Common myeloid progenitor, CD34-positive (primary cell): ENCODE results near the gene GNAZ.

Experiments used
- CTCF ChIA-PET: fragments of 350-600 bp; sonication (Branson Sonifier 250); formaldehyde crosslinking; loops from one replicate; lab custom pipeline; 2021; ENCODE audit warnings: antibody characterized with exemption; lab: Charles Lee
- POLR2A ChIA-PET: fragments of 350-600 bp; sonication (Branson Sonifier 250); formaldehyde crosslinking; loops from one replicate; lab custom pipeline; 2021; ENCODE audit warnings: antibody characterized with exemption; lab: Charles Lee
- DNase-seq, 3 donors: peaks; one replicate each; pipeline versions ENCODE4 v3.0.0 to v3.0.0-alpha.2; 2013
- H3K27ac ChIP-seq, 2 experiments: 1 replicate in 1 of 2; 2 replicates in 1 of 2; pipeline ENCODE4 v1.7.0; 2013; ENCODE audit warnings: inconsistent platforms in 2 of 2, low read length in 2 of 2, mild to moderate bottlenecking in 2 of 2, low read depth in 1 of 2, moderate library complexity in 1 of 2; ENCODE audit not compliant: severe bottlenecking in 2 of 2, insufficient read depth in 1 of 2, poor library complexity in 1 of 2
- H3K27me3 ChIP-seq, 5 experiments: replicated peaks in 2 of 5; 1 replicate in 3 of 5; 2 replicates in 2 of 5; pipeline versions ENCODE4 v1.6.1 to v1.7.0; 2013; ENCODE audit warnings: low read length in 4 of 5, mild to moderate bottlenecking in 2 of 5, moderate library complexity in 2 of 5, inconsistent platforms in 1 of 5; ENCODE audit not compliant: insufficient read depth in 5 of 5, control insufficient read depth in 4 of 5
- H3K36me3 ChIP-seq, 4 experiments: 1 replicate in 2 of 4; 2 replicates in 2 of 4; pipeline versions ENCODE4 v1.6.1 to v1.7.0; 2013; ENCODE audit warnings: low read length in 3 of 4, control low read depth in 1 of 4, mild to moderate bottlenecking in 1 of 4; ENCODE audit not compliant: control insufficient read depth in 4 of 4, insufficient read depth in 4 of 4
- H3K4me1 ChIP-seq, 4 experiments: 1 replicate in 3 of 4; 2 replicates in 1 of 4; pipeline versions ENCODE4 v1.6.1 to v1.7.1; 2013; ENCODE audit warnings: low read length in 3 of 4, mild to moderate bottlenecking in 3 of 4, control low read depth in 1 of 4, inconsistent platforms in 1 of 4, moderate library complexity in 1 of 4; ENCODE audit not compliant: control insufficient read depth in 4 of 4, insufficient read depth in 4 of 4; ENCODE audit errors: control extremely low read depth in 1 of 4
- H3K4me3 ChIP-seq, 7 experiments: 1 replicate in 4 of 7; 2 replicates in 3 of 7; pipeline versions ENCODE4 v1.5.1 to v1.7.0; 2013; ENCODE audit warnings: mild to moderate bottlenecking in 7 of 7, low read length in 6 of 7, moderate library complexity in 6 of 7, inconsistent platforms in 2 of 7, low read depth in 2 of 7, control low read depth in 1 of 7; ENCODE audit not compliant: insufficient read depth in 4 of 7, control insufficient read depth in 1 of 7; ENCODE audit errors: extremely low read depth in 1 of 7
- H3K9me3 ChIP-seq, 5 experiments: 1 replicate in 4 of 5; 2 replicates in 1 of 5; pipeline versions ENCODE4 v1.6.1 to v1.7.1; 2013; ENCODE audit warnings: low read length in 4 of 5, mild to moderate bottlenecking in 2 of 5, inconsistent platforms in 1 of 5, low read depth in 1 of 5, moderate library complexity in 1 of 5; ENCODE audit not compliant: control insufficient read depth in 4 of 5, insufficient read depth in 2 of 5; ENCODE audit errors: control extremely low read depth in 1 of 5
- WGBS: methylation state at CpG from one replicate; pipeline ENCODE4 v1.1.5; 2013; ENCODE audit not compliant: insufficient coverage; 5-methylcytosine and 5-hydroxymethylcytosine counted together

The GNAZ gene

DNA sequence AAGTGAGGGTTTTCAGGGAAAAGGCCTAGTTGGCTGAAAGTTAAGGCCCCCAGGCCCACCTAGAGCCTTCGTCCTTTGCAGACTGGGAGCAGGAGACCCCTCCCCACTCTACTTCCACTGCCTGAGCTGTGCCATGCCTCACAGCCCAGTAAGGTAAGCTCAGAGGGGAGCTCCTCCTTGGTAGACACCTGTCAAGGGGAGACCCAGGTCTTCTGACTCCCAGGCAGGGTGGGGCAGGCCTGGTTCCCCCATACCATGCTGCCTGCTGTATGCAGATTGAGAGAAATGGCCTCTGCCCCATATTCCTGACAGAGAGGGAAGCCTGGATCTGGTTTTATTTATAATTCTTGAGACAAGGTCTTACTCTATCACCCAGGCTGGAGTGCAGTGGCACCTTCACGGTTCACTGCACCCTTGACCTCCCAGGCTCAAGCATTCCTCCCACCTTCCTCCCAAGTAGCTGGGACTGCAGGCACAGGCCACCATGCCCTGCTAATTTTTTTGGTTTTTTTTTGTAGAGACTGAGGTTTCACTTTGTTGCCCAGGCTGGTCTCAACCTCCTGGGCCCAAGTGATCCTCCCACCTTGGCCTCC is 75.7 kb downstream of the GNAZ start:
- no peak for DNase-seq
- 96% methylated on average over 2 of the region's 2 CpGs for WGBS
- no peak overlapping the region for H3K27ac ChIP-seq
- H3K27me3 ChIP-seq = peaks cover 0 to 2% (median 0%) of the 10 kb centered on the region in 5 experiments
- no peaks in the 10 kb centered on the region for H3K36me3 ChIP-seq
- ChIA-PET POLR2A (interaction anchor here (0.7 kb wide), 1 partner anchor 96 kb away, joined by 3 read pairs; no protein-coding TSS in a partner anchor), CTCF (interaction anchor here (1.5 to 2.8 kb wide), 3 partner anchors 11 to 188 kb away, joined by 4 to 17 read pairs (median 4); no protein-coding TSS in a partner anchor)
- peaks cover 4 to 28% (median 23%) of the 10 kb centered on the region in 4 experiments for H3K4me1 ChIP-seq
- H3K9me3 ChIP-seq = no peaks in the 10 kb centered on the region
- peak overlapping the region in 3 of 7 experiments; percentile 49 to 68 (median 57) for H3K4me3 ChIP-seq

DNA sequence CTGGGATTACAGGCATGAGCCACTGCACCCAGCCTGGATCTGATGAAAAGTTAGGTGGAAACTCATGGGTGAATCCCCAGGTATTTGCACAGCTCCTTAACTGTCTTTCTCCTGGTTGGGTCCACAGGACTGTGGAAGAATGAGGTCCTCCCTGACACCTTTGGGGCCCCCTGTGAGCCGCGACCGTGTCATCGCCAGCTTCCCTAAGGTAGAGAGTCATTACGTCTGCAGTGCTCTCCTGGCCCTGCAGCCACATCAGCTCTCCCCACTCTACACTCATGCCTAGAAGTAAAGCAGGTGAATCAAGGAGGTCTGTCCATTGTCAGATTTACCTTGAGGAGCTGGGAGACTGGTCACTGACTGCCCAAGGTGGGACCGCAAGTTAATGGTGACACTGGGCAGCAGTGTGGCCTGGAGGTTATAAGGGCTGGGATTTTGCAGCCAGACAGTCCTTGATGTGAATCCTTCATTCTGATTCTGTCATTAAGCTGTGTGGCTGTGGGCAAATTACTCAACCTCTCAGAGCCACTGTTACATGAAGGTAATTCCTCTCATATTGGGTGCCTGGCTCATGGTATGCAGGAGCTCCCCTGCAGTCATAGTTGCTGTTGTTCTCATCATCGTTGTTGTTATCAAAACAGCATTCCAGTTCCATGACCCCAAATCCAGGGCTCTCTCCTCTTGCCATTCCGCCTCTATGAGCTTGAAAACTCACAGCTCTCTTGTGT is 76.3 kb downstream of the GNAZ start:
- 89% methylated on average over 7 of the region's 8 CpGs for WGBS

DNA sequence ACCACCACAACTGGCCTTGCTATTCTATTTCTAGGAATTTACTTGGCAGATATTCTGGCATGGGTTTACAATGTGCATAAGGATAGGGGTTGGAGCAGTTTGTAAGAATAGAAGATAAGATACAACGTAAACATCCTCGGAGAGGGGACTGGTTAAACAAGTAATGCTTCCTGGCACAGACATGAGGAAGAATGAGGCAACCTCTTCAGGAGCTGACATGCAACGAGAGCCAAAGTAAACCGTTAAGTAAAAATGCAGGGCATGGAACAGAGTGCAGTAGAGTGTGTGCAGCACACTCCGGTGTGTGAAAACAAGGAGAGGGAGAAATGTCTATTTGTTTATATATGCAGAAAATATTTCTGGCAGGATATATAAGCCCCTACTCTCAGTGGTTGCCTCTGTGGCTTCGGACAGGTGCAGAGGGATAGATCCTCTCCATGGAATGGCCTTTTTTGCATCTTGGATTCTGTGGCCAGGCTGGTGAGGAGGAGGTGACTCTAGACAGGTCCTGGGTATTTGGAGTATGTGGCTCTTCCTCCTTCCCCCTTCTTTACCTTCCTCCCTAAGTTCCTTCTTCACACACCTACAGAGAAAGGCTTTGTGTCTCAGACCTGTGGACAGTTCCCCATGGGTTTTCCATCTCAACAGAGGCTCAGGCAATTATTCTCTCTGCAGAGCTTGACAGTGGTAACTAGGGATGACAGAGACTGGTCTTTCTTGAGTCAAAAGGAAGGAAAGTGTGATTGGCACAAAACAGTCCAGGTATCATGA is 77.5 kb downstream of the GNAZ start:
- H3K27me3 ChIP-seq = peaks cover 0 to 2% (median 0%) of the 10 kb centered on the region in 5 experiments
- H3K36me3 ChIP-seq = no peaks in the 10 kb centered on the region
- DNase-seq = no peak
- H3K27ac ChIP-seq = no peak overlapping the region
- ChIA-PET CTCF (interaction anchor here (1.0 to 2.1 kb wide), 4 partner anchors 7 to 134 kb away, joined by 3 to 6 read pairs (median 4); no protein-coding TSS in a partner anchor), POLR2A (no interaction called here)
- no peak overlapping the region for H3K4me3 ChIP-seq
- H3K4me1 ChIP-seq = peaks cover 4 to 18% (median 13%) of the 10 kb centered on the region in 4 experiments
- 70% methylated on average over 4 of the region's 6 CpGs for WGBS
- no peaks in the 10 kb centered on the region for H3K9me3 ChIP-seq

More for the DNA sequence above, 76.3 kb downstream of the GNAZ start:
- DNase-seq = no peak
- ChIA-PET POLR2A (no interaction called here), CTCF (interaction anchor here (0.8 to 2.8 kb wide), 6 partner anchors 11 to 189 kb away, joined by 3 to 17 read pairs (median 4); no protein-coding TSS in a partner anchor)
- Histone ChIP-seq H3K4me3 (no peak overlapping the region), H3K36me3 (no peaks in the 10 kb centered on the region), H3K27me3 (peaks cover 0 to 2% (median 0%) of the 10 kb centered on the region in 5 experiments), H3K4me1 (peaks cover 4 to 24% (median 17%) of the 10 kb centered on the region in 4 experiments), H3K27ac (no peak overlapping the region), H3K9me3 (no peaks in the 10 kb centered on the region)

DNA sequence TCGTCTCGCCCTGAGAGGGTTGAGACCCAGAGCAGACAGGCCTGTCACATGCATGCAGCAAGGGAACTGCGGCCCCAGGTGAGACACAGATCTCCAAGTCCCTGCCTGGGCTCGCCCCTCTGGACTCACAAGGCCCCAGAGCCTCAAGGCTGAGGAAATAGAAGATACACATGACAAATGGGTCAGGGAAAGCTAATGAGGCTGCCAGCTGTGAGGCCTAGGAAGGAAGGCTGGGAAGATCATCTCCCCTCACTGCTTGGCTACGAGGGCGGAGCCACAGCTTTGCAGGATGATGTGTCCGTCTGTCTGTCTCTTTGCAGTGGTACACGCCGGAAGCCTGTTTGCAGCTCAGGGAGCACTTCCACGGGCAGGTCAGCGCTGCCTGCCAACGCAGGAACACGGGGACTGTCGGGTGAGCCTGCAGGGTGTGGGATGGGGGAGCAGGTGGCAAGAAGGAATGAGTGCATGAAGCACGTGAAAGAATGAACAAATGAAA is 79.5 kb downstream of the GNAZ start:
- Histone ChIP-seq H3K27ac (no peak overlapping the region), H3K4me3 (no peak overlapping the region), H3K4me1 (peaks cover under 1 to 19% (median 16%) of the 10 kb centered on the region in 4 experiments), H3K27me3 (peaks cover 0 to 2% (median 0%) of the 10 kb centered on the region in 5 experiments), H3K36me3 (no peaks in the 10 kb centered on the region), H3K9me3 (no peaks in the 10 kb centered on the region)
- 98% methylated on average over 15 of the region's 15 CpGs for WGBS
- ChIA-PET CTCF (interaction anchor here (2.1 kb wide), 2 partner anchors 9 to 132 kb away, joined by 5 read pairs; no protein-coding TSS in a partner anchor), POLR2A (no interaction called here)
- no peak for DNase-seq

DNA sequence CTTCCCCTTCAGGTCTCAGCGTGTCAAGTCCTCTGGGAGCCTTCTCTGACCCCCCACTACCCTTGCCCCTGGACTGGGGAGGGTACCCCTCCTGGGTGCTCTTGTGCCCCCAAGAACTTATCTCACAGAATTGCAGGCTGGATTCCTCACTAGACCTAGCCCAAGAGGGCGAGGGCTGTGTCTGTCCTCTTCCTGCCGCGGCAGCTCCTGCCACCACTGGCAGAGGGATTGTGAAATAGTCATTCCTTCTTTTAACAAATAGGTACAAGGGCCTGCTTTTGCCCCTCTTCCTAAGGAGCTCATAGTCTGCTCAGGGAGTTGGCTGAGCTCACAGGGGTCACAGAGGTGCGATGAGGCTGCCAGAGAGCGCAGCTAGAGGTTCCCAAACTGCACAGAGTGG is 80.4 kb downstream of the GNAZ start:
- DNase-seq = no peak
- Histone ChIP-seq H3K27ac (no peak overlapping the region), H3K4me1 (peaks cover 0 to 19% (median 8%) of the 10 kb centered on the region in 4 experiments), H3K27me3 (peaks cover 0 to 2% (median 0%) of the 10 kb centered on the region in 5 experiments), H3K4me3 (no peak overlapping the region), H3K9me3 (no peaks in the 10 kb centered on the region), H3K36me3 (no peaks in the 10 kb centered on the region)
- WGBS = 80% methylated on average over 4 of the region's 6 CpGs
- POLR2A ChIA-PET = no interaction called here
- CTCF ChIA-PET = interaction anchor here (2.1 kb wide), 1 partner anchor 131 kb away, joined by 5 read pairs; no protein-coding TSS in a partner anchor

DNA sequence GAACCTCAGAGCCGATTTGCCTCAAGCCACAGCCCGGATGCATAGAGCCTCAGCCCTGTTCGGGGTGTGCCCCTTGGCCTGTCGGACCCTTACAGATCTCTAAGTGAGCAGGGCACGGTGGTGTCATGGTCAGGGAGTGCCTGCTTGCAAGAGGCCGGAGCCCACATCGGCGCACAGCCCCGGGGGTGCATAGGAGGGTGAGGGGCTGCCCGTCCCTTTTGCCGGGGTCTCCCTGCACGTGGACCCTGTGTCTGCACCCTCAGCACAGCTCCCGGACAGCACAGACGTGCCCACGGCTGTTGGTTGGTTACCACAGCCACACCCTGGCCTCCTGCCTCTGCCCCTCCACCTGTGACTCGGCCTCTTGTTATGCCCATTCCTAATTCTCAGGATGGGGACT is 81.5 kb downstream of the GNAZ start:
- no peaks in the 10 kb centered on the region for H3K9me3 ChIP-seq
- ChIA-PET CTCF (no interaction called here), POLR2A (no interaction called here)
- WGBS = 100% methylated on average over 15 of the region's 16 CpGs
- no peaks in the 10 kb centered on the region for H3K36me3 ChIP-seq
- no peak overlapping the region for H3K27ac ChIP-seq
- H3K27me3 ChIP-seq = no peaks in the 10 kb centered on the region
- DNase-seq = no peak
- no peak overlapping the region for H3K4me3 ChIP-seq
- H3K4me1 ChIP-seq = peaks cover 0 to 19% (median 8%) of the 10 kb centered on the region in 4 experiments
